CD4-positive, alpha-beta T cell treated with Interleukin-6 at 100 ng/mL for 8 hours (primary cell): ENCODE results near the gene RNU6-7.

ENCODE experiments used
- DNase-seq: peaks from one replicate; pipeline ENCODE4 v3.0.0-alpha.2; 2020; ENCODE audit warnings: mixed read lengths, low spot score

Gene RNU6-7

DNA sequence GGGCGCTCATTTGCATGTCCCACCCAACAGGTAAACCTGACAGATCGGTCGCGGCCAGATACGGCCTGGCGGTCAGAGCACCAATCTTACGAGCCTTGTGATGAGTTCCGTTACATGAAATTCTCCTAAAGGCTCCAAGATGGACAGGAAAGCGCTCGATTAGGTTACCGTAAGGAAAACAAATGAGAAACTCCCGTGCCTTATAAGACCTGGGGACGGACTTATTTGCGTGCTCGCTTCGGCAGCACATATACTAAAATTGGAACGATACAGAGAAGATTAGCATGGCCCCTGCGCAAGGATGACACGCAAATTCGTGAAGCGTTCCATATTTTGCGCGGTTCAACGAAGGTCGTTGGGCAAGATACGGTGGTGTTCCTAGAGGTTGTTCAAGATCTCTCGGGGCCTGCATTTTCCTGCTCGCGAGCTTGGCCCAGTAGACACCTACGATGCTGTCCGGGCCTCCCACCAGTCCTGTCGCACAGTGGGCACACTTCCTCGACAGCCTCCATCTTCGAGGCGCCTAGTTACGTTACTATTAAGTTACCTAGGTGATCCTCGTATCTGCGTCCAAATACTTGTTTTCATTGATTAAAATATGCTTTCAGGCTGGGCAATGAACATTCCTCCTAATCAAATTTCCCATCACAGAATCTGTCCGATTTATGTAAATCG, at the start of gene RNU6-7:
Gene RNU6-7, plus strand, starts transcription at position 230 of the 675 bp plus-strand sequence.
- no peak for DNase-seq

DNA sequence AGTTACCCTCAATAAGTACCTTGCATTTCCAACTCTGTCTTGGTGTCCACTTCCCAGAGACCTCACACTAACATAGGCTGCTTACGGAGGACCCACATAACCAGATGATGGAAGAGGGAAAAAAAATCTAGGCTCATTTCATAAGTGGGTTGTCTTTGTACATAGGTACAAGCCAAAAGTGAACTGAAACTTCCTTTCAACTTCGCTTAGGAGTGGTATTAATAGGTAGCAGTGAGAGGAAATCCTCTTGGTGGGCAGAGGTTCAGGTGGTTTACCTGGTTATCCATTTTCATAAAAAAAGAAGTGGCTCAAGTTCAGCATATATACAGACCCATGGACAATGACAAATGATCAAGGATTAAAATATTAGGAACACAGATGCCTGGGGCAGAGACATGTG, 35.8 kb upstream of the RNU6-7 start:
- DNase-seq: no peak

DNA sequence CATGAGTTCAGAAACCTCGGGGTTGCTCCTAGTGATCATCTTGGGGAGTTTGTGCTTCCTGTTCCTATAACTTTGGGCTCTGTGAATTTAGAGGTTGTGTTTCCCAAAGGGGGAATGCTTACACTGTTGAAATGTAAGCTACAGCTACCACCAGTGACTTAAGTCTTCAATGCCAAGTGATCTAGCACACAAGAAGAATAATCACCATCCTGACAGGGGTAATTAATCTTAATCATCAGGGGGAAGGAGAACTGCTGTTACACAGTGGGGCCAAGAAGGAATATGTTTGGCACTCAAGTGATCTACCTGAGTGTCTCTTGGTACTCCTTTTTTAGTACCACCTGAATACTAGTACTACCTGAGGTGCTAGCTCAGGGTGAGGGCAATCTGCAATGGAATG, 34.9 kb upstream of the RNU6-7 start:
- no peak for DNase-seq

DNA sequence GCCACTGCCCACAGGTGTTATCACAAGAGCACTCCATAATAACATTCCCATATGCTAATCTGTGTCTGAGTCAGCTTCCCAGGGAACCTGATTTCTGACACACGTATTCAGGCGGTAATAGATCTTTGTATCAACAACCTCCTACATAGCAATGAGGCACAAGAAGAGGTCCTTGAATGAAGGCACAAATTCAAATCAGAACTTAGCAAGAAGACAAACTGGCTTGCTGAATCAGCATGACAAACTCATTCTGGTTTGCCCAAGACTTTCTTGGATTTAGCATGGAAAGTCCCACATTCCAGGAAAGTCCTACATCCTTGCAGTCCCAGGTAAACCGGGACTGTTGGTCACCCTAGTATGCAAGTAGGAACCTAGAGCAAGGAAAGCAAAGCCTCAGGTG, 33.9 kb upstream of the RNU6-7 start:
- DNase-seq: no peak

DNA sequence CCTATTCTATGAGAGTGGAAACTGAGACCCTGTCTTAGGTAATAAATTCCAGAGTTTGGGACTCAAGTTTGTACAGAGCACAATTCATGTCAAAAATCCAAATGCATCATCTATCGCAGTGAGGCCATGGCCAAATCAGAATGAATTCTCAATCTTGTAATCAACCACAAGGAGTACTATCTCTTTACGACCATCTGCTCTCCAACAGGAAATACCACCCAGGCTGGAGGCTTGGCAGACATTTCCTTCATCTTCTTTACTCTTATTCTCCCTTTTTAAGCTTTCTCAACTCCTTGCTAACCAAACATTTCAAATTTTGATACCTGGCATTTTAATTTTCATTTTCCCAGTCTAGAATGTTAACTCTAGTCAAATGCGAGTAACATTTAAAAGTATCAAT, 32.7 kb upstream of the RNU6-7 start:
- no peak for DNase-seq

DNA sequence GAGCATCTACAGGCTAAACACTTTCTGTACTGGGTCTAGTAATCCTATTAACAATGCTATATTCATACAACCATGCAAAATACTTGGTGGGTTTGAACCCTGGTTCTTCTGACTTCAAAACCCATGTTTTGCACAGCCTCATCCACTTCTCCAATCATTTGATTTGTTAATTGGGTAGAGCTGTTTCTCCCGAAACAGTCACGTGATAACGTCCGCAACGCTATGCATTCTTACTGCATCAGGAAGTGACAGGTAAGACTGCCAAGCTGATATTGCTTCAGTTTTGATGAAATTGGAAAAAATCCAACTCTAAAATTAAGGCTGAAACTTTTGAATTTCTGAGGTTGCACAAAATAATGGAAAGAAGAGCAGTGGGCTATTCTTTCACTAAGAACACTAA, 30.4 kb upstream of the RNU6-7 start:
- no peak for DNase-seq

DNA sequence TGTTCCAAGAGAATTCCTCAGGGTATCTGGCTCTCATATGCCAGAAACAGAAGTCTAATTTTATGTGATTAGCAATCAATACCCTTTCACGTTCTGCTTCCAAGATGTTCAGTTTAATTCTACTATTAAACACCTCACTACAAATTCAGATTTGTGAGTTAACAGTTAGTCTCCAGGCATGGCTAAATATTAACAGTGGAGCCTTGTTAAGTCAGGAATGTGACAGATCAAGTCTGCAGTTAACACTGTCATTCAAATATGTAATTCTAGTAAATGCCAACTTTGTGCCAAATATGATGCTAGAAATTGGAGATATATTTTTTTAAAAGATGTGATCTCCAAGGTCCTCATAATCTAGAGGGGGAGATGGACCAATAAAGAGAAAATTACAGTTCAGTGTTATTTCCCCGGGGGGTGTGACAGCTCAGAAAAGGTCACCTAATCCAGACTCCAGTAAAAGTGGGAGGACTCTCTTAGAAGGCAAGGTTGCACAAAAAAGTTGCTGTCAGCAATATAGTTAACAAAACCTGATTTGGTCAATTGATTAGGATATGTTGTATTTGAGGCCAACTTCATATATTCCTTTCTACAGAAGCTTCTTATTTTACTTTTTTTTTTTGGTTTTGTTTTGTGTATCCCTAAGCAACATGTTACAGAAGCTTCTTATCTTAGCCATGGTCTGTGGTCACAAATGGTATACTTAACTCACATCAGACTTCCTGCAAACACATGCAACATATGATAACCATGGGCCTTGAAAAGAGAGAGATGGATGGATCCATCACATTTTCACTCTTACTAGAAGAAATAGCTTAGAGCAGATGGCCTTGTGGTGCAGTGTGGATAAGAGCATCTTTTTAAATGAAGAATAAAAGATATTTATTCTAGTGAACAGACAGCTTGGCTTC, 18.4 kb upstream of the RNU6-7 start:
- no peak for DNase-seq

DNA sequence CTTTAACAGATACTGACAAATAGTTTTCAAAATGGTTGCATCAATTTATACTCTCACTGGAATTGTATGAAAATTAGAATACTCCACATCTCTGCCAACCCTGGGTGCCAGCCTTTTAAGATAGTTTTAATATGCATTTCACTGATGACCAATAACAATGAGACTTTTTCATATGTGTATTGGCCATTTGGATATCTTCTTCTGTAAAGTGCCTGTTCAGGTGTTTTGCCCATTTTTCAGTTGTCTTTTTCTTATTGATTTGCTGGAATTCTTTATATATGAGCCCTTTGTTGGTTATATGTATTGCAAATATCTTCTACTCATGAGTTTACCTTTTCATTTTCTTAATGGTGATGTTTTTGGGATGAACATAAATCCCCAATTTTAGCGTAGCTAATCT, 16.7 kb upstream of the RNU6-7 start:
- DNase-seq: no peak

DNA sequence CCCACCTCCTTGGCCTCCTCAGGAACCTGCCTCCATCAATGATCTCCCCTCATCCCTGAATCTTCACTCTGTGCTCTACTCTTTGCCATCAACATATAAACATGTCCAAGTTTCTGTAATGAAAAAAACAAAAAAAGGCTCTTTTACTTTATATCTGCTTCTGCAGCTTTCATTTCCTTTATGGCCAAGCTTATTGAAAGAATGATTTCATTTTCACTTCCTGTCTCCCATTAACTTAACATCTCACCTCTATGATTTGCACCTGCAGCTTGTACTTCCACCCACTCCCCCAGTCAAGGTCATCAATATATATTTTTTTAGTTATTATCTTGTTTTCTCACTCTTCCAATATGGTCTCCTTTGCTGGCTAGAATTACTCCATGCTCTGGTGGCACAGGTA, 15.6 kb upstream of the RNU6-7 start:
- DNase-seq: no peak

DNA sequence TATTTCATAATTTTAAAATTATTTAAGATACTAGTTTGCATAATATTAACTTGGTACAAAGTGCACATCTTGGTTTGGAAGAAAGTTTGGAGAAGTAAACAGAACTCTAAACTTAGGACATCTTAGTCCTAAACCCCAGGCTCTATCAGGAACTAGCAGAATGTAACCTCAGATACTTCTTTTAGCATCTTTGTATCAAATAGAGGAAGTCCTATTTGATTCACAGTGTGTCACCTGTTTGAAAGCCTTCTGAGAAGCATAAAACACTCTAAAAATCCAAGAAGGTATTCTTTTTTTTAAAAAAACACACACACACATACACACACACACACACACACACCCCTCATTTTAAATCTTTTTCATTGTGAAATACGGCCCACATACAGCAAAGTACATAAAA, 12.0 kb upstream of the RNU6-7 start:
- no peak for DNase-seq

DNA sequence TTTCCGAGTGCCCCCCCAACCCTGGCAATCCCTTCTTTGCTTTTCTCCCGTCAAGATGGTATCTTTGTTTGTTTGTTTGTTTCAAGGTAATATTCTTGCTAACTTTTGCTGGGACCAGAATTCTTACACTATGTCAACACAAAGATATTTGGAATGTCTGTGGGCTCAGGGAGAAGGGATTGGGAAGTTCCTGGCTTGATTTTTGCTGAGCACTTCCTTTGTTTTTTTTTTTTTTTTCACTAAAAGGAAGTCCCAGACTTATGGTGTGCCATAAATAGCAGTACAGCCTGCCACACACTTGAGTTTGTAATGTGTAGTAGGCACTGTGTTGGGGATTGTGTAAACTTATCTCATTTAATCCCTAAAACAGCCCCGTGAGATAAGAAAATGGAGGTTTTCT, 11.2 kb upstream of the RNU6-7 start:
- DNase-seq: no peak

DNA sequence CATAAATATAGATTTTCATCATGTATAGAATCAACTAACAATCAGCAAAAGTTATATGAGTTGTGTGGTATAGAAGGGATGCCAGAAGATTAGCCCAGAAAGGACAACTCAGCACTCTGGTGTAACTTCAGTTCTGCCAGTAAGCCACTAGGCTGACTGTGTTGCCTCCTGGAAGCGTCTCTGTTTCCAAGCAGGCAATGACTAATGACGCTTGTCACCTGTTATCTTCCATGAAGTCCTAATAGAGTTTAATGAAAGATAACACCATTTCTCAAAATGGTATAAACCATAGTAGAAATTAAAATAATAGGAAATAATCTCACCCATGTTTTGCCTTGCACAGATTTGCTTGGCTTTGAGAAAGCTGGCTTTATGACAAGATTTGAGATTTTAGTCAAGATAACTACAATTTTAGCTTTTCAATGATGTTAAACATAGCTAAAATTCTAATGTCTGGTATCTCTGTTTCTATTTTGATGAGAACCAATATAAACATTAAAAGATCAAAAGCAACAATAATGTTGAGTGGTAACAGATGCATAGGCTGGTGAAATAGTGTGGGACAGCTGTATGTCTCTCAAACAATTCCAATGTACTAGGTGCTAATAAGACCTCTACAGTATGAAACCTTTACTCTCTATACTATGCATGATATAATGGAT, 9.0 kb upstream of the RNU6-7 start:
- DNase-seq: no peak

DNA sequence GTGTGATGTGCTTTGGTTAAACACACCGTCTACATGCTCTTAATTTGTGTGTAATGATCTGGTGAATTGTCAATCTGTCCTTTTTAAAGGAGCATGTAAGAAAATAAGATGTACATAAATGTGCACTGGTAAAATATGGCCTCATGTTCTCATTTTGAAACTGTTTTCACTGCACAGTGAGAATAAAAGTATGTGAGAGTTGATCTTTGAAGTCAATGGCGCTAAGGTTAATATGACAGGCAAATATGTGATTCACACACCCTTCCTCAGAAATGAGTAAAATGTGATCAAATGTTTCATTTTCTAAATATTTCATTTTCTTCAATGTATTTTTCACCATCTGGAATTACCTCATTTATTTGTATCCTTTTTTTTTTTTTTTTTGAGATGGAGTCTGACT, 8.3 kb upstream of the RNU6-7 start:
- no peak for DNase-seq

DNA sequence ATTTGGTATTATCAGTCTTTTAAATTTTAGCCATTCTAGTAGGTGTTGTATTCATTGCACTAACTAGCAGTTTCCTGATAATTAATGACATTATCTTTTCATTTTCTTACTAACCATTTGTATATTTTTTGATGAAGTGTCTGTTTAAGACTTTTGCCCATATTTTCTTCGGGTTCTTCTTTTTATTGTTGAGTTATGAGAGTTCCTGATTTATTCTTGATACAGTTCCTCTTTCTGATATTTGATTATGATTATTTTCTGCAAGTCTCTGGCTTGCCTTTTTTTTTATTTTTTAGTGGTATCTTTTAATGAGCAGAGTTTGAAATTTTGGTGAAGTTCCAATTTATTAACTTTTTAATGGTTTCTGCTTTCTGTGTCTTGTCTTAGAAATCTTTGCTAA, 6.2 kb upstream of the RNU6-7 start:
- DNase-seq: no peak

DNA sequence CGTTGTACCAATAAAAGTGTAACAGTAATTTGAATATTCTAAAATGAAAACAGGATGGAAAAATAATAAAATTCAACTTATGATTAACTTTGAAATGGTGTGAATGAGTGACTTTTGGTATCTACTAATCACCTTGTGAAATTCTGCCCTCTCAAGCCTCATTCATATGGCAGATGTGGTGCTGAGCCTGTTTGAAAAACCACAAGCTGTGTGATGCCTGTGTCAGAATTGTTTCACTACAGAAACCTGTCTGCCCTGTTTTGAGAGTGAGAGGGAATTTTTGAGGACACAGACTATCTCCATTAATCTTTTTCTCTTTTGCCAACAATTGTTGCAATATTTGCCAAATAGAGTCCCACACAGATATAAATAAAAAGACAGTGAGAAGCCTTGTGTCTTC, 3.9 kb upstream of the RNU6-7 start:
- no peak for DNase-seq

DNA sequence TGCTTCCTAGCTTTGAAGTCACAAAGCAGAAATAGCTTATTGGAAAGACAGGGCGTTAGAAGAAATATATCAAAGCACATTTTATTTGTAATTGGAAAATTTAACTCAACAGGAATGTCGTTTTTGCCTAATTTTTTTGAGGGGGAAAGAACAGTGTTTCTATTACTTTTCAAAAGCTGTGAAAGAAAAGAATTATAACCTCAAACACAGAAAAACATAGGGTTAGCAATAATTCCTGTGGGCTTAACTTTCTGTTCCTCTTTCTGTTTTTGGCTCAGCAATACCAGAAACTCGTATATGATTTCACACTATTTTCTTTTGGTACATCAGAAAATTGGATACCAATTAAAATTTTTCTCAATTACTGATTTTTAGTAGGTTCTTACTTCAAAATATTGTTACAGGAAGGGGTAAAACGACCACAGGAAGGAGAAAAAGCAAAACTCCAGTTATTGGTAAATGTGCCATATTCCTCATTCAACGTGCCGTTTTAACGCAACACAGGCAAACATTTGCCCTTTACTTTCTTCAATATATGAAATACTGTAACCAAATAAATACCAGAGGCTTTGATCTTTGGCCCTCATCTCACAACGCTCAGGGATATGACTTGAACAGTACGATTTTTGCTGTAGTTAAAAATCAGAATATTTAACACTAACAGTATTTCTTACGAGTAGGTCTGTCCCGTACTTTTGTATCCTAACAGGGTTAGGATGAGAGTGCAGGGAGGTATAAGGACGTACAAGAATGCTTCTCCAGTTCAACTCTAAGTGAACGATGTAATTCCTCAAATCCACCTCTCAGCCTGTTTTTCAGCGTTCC, 1.3 kb upstream of the RNU6-7 start:
- DNase-seq: no peak

DNA sequence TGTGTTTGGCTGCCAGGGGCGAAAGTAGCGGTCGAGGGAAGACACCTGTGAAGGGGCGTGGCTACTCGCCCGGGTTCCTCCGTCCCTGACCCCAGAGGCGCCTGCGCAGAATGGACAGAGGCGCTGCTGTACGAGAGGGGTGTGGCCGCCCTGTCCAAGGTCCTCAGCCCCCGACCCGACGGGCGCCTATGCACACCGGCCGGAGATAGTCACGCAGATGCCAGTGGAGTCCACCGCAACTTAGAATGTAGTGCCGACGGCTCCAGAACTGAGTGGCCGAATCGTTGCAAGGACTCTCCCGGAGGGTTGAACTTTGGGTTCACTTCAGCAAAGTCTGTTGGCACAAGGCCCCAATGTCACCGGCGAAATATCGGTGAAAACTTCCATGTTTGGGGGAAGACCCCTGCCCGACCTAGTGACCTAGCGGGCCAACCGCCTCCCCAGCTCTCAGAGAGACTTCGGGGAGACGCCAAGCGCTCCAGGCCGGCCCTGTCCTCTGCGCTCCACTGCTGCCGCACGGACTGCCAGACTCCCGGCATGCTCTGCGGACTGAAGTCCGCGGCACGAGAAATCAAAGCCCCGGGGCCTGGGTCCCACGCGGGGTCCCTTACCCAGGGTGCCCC, 541 bp upstream of the RNU6-7 start:
- peak; percentile 73 for DNase-seq

DNA sequence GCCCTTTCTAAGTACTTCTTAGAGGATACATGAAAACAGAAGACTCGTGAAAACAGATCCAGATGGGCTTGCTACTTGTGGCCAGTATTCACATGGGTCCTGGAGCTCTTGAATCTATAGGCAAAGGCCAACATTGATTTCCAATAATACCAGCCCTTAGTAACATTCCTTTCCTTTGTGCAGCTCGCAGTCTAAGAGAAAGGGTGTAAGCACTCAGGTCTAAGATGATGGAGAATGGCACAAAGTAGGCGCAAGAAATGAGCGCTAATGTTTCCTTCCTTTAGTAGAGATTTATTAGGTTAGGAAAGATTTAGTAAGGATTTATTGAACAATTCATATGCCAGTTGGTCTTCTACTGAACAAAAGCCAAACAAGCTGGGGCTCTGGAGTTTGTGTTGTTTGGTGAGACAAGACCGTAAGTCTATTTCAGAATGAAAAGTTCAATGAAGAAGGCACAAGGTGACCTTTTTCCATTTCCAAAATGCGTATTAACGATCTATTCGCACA, 699 bp downstream of the RNU6-7 start:
- DNase-seq: no peak

DNA sequence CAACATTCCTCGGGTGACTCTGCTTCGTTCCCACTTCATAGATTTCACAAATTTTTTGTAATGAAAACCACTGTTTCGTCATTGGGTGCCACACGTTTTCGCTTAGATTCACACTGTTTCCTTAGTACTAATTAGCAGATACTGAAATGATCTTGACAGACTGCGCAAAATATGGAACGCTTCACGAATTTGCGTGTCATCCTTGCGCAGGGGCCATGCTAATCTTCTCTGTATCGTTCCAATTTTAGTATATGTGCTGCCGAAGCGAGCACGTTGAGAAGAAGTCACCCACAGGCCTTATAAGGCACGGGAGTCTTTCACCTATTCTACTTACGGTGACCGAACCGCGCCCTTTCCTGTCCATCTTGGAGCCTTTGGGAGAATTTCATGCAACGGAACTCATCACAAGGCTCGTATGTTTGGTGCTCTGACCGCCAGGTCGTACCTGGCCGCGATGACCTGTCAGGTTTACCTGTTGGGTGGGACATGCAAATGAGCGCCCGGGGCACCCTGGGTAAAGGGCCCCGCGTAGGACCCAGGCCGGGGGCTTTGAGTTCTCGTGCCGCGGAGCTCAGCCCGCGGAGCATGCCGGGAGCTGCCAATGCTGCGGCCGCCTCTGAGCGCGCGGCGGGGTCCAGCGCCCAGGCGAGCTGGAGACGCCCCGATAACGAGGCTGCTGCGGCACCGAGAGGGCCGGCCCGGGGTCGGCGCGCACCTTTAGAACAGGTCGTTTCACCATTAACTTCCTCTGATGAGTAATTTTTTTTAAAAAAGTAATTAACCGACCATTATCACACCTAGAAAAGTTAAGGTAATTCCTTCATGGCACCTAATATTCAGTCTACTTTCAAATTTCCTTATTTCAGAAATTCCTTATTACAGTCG, 1.4 kb downstream of the RNU6-7 start, which contains the start of gene RNU6-8:
Gene RNU6-8, minus strand, starts transcription at position 272 of the 885 bp plus-strand sequence.
- peak; percentile 88 for DNase-seq

DNA sequence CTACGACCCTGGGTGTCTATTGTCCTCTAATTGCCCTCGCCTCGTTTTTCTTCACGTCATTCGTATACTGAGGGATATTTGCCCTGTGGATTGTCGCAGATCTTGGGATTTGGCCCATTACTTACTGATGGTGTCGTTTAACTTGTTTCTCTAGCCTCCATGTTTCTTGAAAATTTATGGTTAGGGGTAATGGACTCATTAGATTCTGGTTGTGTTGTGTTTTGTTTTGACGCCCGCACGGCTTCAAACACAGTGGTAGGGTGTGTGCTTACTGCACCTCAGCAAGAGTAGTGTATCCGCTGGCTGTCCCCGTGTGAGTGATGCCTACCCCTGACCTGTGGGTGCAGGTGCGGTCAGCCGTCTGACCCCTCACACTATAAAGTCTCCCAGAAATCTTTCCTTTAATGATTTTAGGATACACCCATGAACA, 2.1 kb downstream of the RNU6-7 start:
- peak; percentile 17 for DNase-seq
